H1 (cell line): ENCODE data around the gene CASK. TPM values are rescaled to one million over a fixed set of nuclear protein-coding genes. Genes with fewer than 3 reads are reported as not detected.

Source experiments
- CEBPB ChIP-seq: IDR thresholded peaks from 2 replicates; pipeline ENCODE4 v1.6.1; 2012; ENCODE audit warnings: low read depth, low read length
- CHD1 ChIP-seq: IDR thresholded peaks from 2 replicates; pipeline ENCODE4 v1.6.1; 2012; ENCODE audit warnings: low read depth, low read length, improper control_type of control experiment
- JUN ChIP-seq: IDR thresholded peaks from 2 replicates; pipeline ENCODE4 v1.6.1; 2011; ENCODE audit warnings: low read depth, mild to moderate bottlenecking, improper control_type of control experiment, low read length
- SAP30 ChIP-seq: fragments of 300-600 bp; sonication (generic); IDR thresholded peaks from 2 replicates; pipeline ENCODE4 v1.7.1; 2012; ENCODE audit warnings: low read length, moderate library complexity, mild to moderate bottlenecking, inconsistent platforms; ENCODE audit not compliant: insufficient read depth, insufficient replicate concordance
- SIRT6 ChIP-seq: IDR thresholded peaks from one replicate; pipeline ENCODE4 v1.7.1; 2012; ENCODE audit warnings: low read length, inconsistent platforms
- TAF7 ChIP-seq: optimal IDR thresholded peaks from 2 replicates; pipeline ENCODE3; 2011; ENCODE audit warnings: low read depth, mild to moderate bottlenecking, inconsistent platforms, low read length, moderate library complexity, borderline replicate concordance
- polyA plus RNA-seq, 7 experiments: library from polyadenylated mRNA; depleted of rRNA in 3 of 7; stranded (reverse) in 5 of 7; unstranded in 2 of 7; fragments of >200 nt in 5 of 7; fragments of 200-250 nt in 2 of 7; gene quantifications; 1 replicate in 5 of 7; 2 replicates in 1 of 7; 4 replicates in 1 of 7; pipeline versions ENCODE4 v1.2.1 to v1.2.3, GENCODE V29; 2011 to 2013; ENCODE audit warnings: missing spikeins in 2 of 7, mixed read lengths in 2 of 7
- total RNA-seq: library from RNA; stranded (reverse); fragmentation: NEBNext Ultra II Directional; extraction: Animal tissue kit (Norgen Biotek cat#: 25700); gene quantifications from 2 replicates; pipeline ENCODE4 v1.2.1, GENCODE V29; 2021
- TF ChIP-seq, protein P1 (sequence below): fragments of 300-600 bp; sonication (generic); IDR thresholded peaks from 2 replicates; pipeline ENCODE4 v1.7.1; 2012; ENCODE audit warnings: low read length, moderate library complexity, mild to moderate bottlenecking, inconsistent platforms; ENCODE audit not compliant: insufficient replicate concordance

The CASK gene
- total and polyA plus RNA-seq, 2 of the 8 experiments (the other 6 are each of a cell fraction or from before 2014, with no cell fraction given) = 21.6 to 55.1 TPM

DNA sequence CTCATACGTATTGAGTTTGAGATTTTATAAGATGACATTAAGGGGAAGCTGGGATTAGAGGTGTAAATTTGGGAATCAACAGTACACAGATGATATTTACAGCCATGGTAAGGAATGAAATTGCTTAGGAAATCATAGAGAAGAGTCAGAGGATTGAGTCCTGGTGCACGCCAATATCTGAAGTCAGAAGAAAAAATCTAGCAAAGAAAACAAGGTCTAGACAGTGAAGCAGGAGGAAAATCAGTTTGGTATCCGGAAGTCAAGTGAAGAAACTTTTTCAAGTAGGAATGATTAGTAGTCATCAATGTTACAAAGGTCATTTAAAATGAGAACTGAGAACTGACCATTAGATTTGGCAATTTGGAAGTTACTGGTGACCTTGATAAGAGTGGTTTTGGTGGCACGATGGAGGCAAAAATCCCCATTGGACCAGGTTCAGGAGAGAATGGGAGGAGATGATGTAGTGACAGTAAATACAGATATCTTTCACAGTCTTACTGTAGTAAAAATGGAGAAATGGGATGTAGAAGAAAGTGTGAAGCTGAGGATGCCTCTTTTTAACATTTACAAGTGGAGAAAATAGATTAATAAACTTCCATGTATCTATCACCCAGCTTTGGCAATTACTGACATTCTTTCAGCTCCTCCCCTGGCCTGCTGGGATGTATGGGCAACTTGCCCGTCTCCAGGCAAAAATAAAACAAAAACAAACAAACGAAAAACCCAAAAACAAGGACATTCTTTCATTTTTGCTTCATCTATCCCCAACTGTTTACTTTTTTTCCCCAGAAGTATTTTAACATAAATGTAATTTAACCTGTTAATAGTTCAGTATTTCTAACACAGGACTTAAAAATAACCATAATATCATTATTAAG, 245.9 kb downstream of the CASK start (continued):
- TF ChIP-seq, protein P1, sequence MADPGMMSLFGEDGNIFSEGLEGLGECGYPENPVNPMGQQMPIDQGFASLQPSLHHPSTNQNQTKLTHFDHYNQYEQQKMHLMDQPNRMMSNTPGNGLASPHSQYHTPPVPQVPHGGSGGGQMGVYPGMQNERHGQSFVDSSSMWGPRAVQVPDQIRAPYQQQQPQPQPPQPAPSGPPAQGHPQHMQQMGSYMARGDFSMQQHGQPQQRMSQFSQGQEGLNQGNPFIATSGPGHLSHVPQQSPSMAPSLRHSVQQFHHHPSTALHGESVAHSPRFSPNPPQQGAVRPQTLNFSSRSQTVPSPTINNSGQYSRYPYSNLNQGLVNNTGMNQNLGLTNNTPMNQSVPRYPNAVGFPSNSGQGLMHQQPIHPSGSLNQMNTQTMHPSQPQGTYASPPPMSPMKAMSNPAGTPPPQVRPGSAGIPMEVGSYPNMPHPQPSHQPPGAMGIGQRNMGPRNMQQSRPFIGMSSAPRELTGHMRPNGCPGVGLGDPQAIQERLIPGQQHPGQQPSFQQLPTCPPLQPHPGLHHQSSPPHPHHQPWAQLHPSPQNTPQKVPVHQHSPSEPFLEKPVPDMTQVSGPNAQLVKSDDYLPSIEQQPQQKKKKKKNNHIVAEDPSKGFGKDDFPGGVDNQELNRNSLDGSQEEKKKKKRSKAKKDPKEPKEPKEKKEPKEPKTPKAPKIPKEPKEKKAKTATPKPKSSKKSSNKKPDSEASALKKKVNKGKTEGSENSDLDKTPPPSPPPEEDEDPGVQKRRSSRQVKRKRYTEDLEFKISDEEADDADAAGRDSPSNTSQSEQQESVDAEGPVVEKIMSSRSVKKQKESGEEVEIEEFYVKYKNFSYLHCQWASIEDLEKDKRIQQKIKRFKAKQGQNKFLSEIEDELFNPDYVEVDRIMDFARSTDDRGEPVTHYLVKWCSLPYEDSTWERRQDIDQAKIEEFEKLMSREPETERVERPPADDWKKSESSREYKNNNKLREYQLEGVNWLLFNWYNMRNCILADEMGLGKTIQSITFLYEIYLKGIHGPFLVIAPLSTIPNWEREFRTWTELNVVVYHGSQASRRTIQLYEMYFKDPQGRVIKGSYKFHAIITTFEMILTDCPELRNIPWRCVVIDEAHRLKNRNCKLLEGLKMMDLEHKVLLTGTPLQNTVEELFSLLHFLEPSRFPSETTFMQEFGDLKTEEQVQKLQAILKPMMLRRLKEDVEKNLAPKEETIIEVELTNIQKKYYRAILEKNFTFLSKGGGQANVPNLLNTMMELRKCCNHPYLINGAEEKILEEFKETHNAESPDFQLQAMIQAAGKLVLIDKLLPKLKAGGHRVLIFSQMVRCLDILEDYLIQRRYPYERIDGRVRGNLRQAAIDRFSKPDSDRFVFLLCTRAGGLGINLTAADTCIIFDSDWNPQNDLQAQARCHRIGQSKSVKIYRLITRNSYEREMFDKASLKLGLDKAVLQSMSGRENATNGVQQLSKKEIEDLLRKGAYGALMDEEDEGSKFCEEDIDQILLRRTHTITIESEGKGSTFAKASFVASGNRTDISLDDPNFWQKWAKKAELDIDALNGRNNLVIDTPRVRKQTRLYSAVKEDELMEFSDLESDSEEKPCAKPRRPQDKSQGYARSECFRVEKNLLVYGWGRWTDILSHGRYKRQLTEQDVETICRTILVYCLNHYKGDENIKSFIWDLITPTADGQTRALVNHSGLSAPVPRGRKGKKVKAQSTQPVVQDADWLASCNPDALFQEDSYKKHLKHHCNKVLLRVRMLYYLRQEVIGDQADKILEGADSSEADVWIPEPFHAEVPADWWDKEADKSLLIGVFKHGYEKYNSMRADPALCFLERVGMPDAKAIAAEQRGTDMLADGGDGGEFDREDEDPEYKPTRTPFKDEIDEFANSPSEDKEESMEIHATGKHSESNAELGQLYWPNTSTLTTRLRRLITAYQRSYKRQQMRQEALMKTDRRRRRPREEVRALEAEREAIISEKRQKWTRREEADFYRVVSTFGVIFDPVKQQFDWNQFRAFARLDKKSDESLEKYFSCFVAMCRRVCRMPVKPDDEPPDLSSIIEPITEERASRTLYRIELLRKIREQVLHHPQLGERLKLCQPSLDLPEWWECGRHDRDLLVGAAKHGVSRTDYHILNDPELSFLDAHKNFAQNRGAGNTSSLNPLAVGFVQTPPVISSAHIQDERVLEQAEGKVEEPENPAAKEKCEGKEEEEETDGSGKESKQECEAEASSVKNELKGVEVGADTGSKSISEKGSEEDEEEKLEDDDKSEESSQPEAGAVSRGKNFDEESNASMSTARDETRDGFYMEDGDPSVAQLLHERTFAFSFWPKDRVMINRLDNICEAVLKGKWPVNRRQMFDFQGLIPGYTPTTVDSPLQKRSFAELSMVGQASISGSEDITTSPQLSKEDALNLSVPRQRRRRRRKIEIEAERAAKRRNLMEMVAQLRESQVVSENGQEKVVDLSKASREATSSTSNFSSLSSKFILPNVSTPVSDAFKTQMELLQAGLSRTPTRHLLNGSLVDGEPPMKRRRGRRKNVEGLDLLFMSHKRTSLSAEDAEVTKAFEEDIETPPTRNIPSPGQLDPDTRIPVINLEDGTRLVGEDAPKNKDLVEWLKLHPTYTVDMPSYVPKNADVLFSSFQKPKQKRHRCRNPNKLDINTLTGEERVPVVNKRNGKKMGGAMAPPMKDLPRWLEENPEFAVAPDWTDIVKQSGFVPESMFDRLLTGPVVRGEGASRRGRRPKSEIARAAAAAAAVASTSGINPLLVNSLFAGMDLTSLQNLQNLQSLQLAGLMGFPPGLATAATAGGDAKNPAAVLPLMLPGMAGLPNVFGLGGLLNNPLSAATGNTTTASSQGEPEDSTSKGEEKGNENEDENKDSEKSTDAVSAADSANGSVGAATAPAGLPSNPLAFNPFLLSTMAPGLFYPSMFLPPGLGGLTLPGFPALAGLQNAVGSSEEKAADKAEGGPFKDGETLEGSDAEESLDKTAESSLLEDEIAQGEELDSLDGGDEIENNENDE = no peak
- TF ChIP-seq SAP30 = no peak
- no peak for TF ChIP-seq SIRT6
- no peak for TF ChIP-seq TAF7
- no peak for TF ChIP-seq CEBPB
- no peak for TF ChIP-seq CHD1
- TF ChIP-seq JUN = no peak
